Measurements from ENCODE around the gene EFEMP2.

EFEMP2 gene

DNA sequence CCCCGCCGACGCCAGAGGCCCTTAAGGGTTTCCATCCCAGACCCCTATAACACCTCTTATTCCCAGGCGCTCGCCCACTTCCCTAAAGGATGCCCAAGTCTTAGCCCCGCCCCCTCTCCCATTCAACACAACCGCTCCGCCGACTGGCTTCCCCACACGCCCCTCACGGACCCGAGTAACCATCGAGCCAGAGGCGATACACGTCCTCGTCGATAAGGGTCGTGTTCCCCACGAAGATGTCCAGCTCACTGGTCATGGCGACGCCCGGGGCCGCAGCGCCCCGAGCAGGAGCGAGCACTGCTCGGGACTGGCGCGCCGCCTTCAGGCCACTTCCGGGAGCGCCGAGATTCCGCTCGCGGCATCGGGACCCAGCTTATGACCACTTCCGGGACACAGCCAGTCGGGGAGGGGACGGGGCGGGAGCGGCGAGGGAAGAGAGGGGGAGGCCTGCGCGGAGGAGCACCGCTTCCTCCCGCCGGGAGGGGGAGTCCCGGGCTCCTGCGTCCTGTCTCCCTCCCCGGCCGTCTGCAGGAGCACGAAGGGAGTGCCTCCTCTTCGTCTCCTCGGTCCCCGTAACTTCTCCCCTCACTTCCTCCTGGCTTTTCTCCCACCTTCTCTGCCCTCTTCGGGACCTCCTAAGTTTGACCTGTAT lies 15.7 kb upstream of the EFEMP2 start, which contains the start of gene FIBP:
FIBP (minus strand) TSS at position 309 of the 652 bp plus-strand sequence; CDS start at position 256, 53 bp downstream.
- Histone ChIP-seq H3K36me3 (peaks cover 11% of the 10 kb centered on the region), H3K27me3 (no peaks in the 10 kb centered on the region), H3K4me1 (ENCODE audit: control insufficient read depth in 1 of 2, insufficient read depth in 1 of 2, low read depth in 1 of 2, low read length in 1 of 2) (peaks cover 75 to 84% of the 10 kb centered on the region in 2 experiments), H3K27ac (peak within 1 kb of the TSS; percentile 93), H3K9me3 (no peaks in the 10 kb centered on the region), H3K4me3 (ENCODE audit: low read depth in 1 of 2, low read length in 1 of 2) (peak within 1 kb of the TSS; percentile 82 to 98)
- peak; percentile 100 for TF ChIP-seq CTCF (IDR thresholded peaks at IDR 0.05)

GRCh38 chr11:65887723-65888162 lies 15.1 kb upstream of the EFEMP2 start:
- no peaks in the 10 kb centered on the region for H3K27me3 ChIP-seq
- H3K4me1 ChIP-seq (ENCODE audit: control insufficient read depth in 1 of 2, insufficient read depth in 1 of 2, low read depth in 1 of 2, low read length in 1 of 2) = peaks cover 69 to 78% of the 10 kb centered on the region in 2 experiments
- H3K9me3 ChIP-seq = no peaks in the 10 kb centered on the region
- H3K4me3 ChIP-seq (ENCODE audit: low read depth in 1 of 2, low read length in 1 of 2) = peak overlapping the region; percentile 82 to 98
- peaks cover 17% of the 10 kb centered on the region for H3K36me3 ChIP-seq
- peak overlapping the region; percentile 93 for H3K27ac ChIP-seq
- TF ChIP-seq CTCF (IDR thresholded peaks at IDR 0.05) = no peak

- peak overlapping the region; percentile 82 to 98 for H3K4me3 ChIP-seq (ENCODE audit: low read depth in 1 of 2, low read length in 1 of 2)
- TF ChIP-seq CTCF (IDR thresholded peaks at IDR 0.05) = no peak
- H3K9me3 ChIP-seq = no peaks in the 10 kb centered on the region
- peaks cover 23% of the 10 kb centered on the region for H3K36me3 ChIP-seq
- peaks cover 63 to 71% of the 10 kb centered on the region in 2 experiments for H3K4me1 ChIP-seq (ENCODE audit: control insufficient read depth in 1 of 2, insufficient read depth in 1 of 2, low read depth in 1 of 2, low read length in 1 of 2)
- H3K27ac ChIP-seq = peak overlapping the region; percentile 93
- no peaks in the 10 kb centered on the region for H3K27me3 ChIP-seq
Measured at GRCh38 chr11:65886826-65887722, 14.5 kb upstream of the EFEMP2 start.

DNA sequence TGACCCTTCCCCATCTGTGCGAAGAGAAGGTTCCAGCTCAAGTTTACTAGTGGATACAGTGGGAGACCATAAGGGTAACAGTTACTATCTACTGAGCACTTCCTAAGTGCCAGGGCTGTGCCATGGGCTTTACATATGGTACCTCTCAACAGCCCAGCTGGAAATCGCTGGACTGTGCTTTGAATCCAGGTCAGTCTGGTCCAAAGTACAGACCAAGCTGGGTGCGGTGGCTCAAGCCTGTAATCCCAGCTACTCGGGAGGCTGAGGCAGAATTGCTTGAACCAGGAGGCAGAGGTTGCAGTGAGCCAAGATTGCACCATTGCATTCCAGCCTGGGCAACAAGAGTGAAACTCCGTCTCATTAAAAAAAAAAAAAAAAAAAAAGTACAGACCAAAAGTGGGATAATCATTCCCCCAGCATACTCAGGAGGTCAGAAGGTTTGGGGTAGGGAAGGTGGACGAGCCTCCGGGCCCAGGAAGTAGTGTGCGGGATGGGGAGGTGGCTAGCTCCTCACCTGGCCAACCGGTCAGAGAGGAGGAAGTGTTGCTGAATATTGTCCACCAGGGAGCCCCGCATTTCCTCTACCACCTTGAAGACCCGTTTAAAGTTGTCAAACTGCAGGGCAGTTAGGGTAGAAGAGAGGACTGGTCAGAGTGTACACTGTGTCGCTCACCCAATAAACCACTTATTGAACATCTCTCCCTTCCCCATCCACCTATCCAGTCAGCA lies 13.4 kb upstream of the EFEMP2 start:
- H3K9me3 ChIP-seq = no peaks in the 10 kb centered on the region
- peaks cover 25% of the 10 kb centered on the region for H3K36me3 ChIP-seq
- no peak overlapping the region for H3K4me3 ChIP-seq (ENCODE audit: low read depth in 1 of 2, low read length in 1 of 2)
- H3K4me1 ChIP-seq (ENCODE audit: control insufficient read depth in 1 of 2, insufficient read depth in 1 of 2, low read depth in 1 of 2, low read length in 1 of 2) = peaks cover 52 to 60% of the 10 kb centered on the region in 2 experiments
- H3K27ac ChIP-seq = peak overlapping the region; percentile 27
- H3K27me3 ChIP-seq = no peaks in the 10 kb centered on the region
- no peak for TF ChIP-seq CTCF (IDR thresholded peaks at IDR 0.05)

DNA sequence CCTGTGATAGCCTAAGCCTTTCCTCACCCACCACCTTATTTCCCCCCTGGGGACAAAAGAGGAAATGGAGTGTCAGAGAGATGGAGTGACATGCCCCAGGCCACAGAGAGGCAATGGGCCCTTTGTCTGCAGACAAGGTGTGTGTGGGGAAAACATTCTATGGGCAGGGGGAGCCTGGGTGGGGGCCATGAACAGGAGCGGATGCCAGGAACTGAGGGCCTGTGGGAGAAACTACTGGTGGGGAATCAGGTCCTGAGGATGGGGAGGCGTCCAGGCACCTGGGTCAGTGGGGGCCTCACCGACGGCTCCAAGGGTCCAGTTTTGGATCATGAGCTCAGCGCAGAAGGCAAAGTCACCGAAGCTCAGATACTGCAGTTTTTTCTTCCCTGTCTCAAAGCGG lies 12.6 kb upstream of the EFEMP2 start:
- H3K27ac ChIP-seq = peak overlapping the region; percentile 35
- H3K36me3 ChIP-seq = peaks cover 25% of the 10 kb centered on the region
- H3K4me1 ChIP-seq (ENCODE audit: control insufficient read depth in 1 of 2, insufficient read depth in 1 of 2, low read depth in 1 of 2, low read length in 1 of 2) = peaks cover 45 to 54% of the 10 kb centered on the region in 2 experiments
- no peak overlapping the region for H3K4me3 ChIP-seq (ENCODE audit: low read depth in 1 of 2, low read length in 1 of 2)
- no peaks in the 10 kb centered on the region for H3K9me3 ChIP-seq
- no peaks in the 10 kb centered on the region for H3K27me3 ChIP-seq
- TF ChIP-seq CTCF (IDR thresholded peaks at IDR 0.05) = no peak

Measured in neutrophil (primary cell).